ENCODE measurements around the gene ID3.

ID3 gene

GRCh38 chr1:23564529-23565122 lies 5.3 kb upstream of the ID3 start:
- no peak for DNase-seq

- no peak for DNase-seq
Measured at GRCh38 chr1:23563755-23564374, 4.6 kb upstream of the ID3 start.

- DNase-seq = no peak
Measured at GRCh38 chr1:23563003-23563402, 3.7 kb upstream of the ID3 start.

- DNase-seq = peak; percentile 27
Measured at GRCh38 chr1:23562137-23562876, 3.0 kb upstream of the ID3 start.

- no peak for DNase-seq
Measured at GRCh38 chr1:23561813-23562100, 2.5 kb upstream of the ID3 start.

- DNase-seq = no peak
Measured at GRCh38 chr1:23561076-23561812, 1.9 kb upstream of the ID3 start.

- no peak for DNase-seq
Measured at GRCh38 chr1:23559985-23560741, 862 bp upstream of the ID3 start.

- DNase-seq = no peak
Measured at GRCh38 chr1:23558872-23559135, 497 bp downstream of the ID3 start.

GRCh38 chr1:23558140-23558871 lies 995 bp downstream of the ID3 start:
- peak; percentile 24 for DNase-seq

- DNase-seq = no peak
Measured at GRCh38 chr1:23557471-23558124, 1.7 kb downstream of the ID3 start.

GRCh38 chr1:23556635-23557470 lies 2.4 kb downstream of the ID3 start:
- no peak for DNase-seq

- DNase-seq = no peak
Measured at GRCh38 chr1:23555986-23556634, 3.2 kb downstream of the ID3 start.

GRCh38 chr1:23555270-23555985 lies 3.9 kb downstream of the ID3 start:
- no peak for DNase-seq

- peak; percentile 83 for DNase-seq
Measured at GRCh38 chr1:23554481-23555269, 4.6 kb downstream of the ID3 start.

GRCh38 chr1:23554127-23554480 lies 5.2 kb downstream of the ID3 start:
- no peak for DNase-seq

GRCh38 chr1:23553231-23554126 lies 5.8 kb downstream of the ID3 start:
- DNase-seq = no peak

- no peak for DNase-seq
Measured at GRCh38 chr1:23551849-23552248, 7.5 kb downstream of the ID3 start.

GRCh38 chr1:23548704-23549143 lies 10.6 kb downstream of the ID3 start:
- DNase-seq = no peak
